Measurements from ENCODE around the gene ITPR1.

ITPR1 gene

DNA sequence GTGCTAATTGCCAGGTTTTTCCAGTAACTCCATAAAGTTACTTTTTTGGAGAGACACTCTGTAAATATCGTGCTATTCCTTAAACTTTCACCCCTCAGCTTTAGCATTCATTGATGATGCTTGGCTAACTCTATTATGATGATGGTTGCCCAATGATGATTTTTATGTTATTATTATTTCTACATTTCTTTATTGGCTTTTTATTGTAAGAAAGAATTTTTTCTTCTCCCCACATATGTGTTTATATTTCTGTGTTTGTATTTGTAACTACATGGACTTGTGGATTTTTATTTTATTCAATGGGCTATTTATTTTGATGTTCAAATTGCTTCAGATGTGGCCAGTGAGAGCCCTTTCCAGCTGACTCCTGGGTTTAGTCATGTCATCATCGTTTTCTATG, 323.6 kb downstream of the ITPR1 start:
- H3K4me3 ChIP-seq (ENCODE audit: low read depth, low read length), result no peak overlapping the region
- H3K36me3 ChIP-seq (ENCODE audit: control insufficient read depth, insufficient read depth, low read length), result no peaks in the 10 kb centered on the region
- no peak overlapping the region for H3K9ac ChIP-seq (ENCODE audit: low read depth, low read length)
- H3K9me3 ChIP-seq (ENCODE audit: control insufficient read depth, insufficient read depth, low read length), result no peaks in the 10 kb centered on the region
- no peaks in the 10 kb centered on the region for H3K27me3 ChIP-seq (ENCODE audit: control insufficient read depth, insufficient read depth, low read length)
- H3K4me1 ChIP-seq (ENCODE audit: control insufficient read depth, insufficient read depth, low read length), result peaks cover 3% of the 10 kb centered on the region

DNA sequence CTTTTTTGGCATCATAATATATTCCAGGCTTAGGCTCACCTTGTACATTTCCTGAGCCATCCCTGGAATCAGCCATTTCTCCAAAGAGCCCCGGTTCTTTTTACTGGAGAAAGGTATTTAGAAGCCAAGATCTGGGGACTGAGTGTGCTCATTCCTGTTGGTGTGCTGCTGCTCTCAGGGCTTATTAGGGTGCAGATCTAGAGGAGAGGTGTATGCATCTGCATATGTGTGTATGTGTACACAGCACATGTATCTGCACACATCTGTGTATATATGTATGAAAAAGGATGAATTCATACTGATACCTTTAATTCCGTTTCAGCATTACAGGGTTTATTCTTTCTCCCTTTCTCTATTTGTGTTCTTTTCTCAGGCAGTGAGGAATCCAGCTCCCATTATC, 324.0 kb downstream of the ITPR1 start:
- H3K9ac ChIP-seq (ENCODE audit: low read depth, low read length), result no peak overlapping the region
- H3K4me1 ChIP-seq (ENCODE audit: control insufficient read depth, insufficient read depth, low read length), result peaks cover 3% of the 10 kb centered on the region
- no peaks in the 10 kb centered on the region for H3K27me3 ChIP-seq (ENCODE audit: control insufficient read depth, insufficient read depth, low read length)
- H3K4me3 ChIP-seq (ENCODE audit: low read depth, low read length), result no peak overlapping the region
- H3K9me3 ChIP-seq (ENCODE audit: control insufficient read depth, insufficient read depth, low read length), result no peaks in the 10 kb centered on the region
- H3K36me3 ChIP-seq (ENCODE audit: control insufficient read depth, insufficient read depth, low read length), result no peaks in the 10 kb centered on the region

DNA sequence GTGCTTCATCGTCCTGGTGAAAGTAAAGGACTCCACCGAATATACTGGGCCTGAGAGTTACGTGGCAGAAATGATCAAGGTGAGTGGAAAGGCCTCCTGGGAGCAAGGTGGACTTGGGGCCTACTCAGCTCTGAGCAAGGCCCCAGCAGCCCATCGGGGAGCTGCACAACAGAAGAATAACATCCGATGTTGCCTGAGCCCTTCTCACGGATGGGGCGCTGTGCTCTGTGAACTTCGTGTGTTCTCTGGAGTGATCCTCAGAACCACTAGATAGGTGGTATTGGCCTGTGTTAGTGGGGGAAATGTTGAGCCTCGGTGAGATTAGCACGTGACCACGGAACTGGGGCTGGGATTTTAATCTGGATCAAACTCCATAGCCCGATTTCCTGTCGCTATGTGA, 325.0 kb downstream of the ITPR1 start:
- no peak overlapping the region for H3K4me3 ChIP-seq (ENCODE audit: low read depth, low read length)
- H3K9ac ChIP-seq (ENCODE audit: low read depth, low read length), result no peak overlapping the region
- no peaks in the 10 kb centered on the region for H3K9me3 ChIP-seq (ENCODE audit: control insufficient read depth, insufficient read depth, low read length)
- H3K27me3 ChIP-seq (ENCODE audit: control insufficient read depth, insufficient read depth, low read length), result no peaks in the 10 kb centered on the region
- peaks cover 3% of the 10 kb centered on the region for H3K4me1 ChIP-seq (ENCODE audit: control insufficient read depth, insufficient read depth, low read length)
- no peaks in the 10 kb centered on the region for H3K36me3 ChIP-seq (ENCODE audit: control insufficient read depth, insufficient read depth, low read length)

DNA sequence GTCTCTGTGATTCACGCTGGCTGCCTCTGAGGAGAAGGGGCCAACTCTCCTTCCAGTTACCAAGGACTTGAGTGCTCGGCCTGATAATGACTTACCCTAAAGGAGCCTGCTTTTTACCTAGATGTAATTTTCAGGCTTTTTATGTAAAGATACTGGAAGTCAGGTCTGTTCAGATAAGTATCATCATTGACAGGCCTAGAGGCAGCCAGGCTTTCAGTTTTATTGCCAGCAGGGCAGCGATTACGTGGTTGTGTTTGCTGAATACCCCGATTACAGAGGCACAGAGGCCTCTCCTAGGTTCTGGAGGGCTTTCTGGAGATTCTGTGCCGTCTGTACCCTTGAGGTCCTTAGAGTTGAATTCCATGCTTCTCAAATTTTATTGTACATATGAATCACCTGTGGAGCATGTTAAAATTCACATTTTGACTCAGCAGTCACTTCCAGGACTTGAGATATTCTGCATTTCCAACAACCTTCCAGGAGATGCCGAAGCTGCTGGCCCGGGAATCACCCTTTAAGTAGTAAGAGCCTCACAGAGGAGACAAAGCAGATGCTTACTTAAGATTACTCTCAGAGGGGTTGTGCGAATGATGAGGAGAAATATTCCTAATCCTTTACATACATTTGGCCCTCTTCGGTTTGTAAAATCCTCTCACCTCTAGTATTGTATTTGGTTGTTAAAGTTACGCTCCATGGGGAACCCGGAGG, 326.0 kb downstream of the ITPR1 start:
- Histone ChIP-seq H3K4me3 (ENCODE audit: low read depth, low read length) (no peak overlapping the region), H3K9me3 (ENCODE audit: control insufficient read depth, insufficient read depth, low read length) (no peaks in the 10 kb centered on the region), H3K36me3 (ENCODE audit: control insufficient read depth, insufficient read depth, low read length) (no peaks in the 10 kb centered on the region), H3K4me1 (ENCODE audit: control insufficient read depth, insufficient read depth, low read length) (peaks cover 2% of the 10 kb centered on the region), H3K9ac (ENCODE audit: low read depth, low read length) (no peak overlapping the region), H3K27me3 (ENCODE audit: control insufficient read depth, insufficient read depth, low read length) (no peaks in the 10 kb centered on the region)

DNA sequence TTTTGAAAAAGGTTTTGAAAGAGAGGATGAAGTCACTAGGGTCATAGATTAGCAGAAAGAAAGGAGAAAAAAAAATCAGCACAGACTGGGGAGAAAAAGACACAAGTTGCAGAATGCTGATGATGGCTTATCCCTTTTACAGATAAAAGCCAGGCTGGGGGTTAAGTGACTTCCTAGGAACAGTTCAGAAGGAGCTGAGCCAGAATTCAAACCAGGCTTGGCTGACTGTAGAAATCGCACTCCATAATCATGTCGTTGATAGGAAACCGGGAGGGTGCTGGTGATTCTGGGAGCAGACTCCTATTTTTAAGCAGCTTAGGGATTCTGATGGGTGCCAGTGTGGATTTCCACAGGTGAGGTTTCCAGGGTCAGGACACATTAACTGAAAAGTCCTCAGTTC, 326.6 kb downstream of the ITPR1 start:
- Histone ChIP-seq H3K4me3 (ENCODE audit: low read depth, low read length) (no peak overlapping the region), H3K9ac (ENCODE audit: low read depth, low read length) (no peak overlapping the region), H3K4me1 (ENCODE audit: control insufficient read depth, insufficient read depth, low read length) (no peaks in the 10 kb centered on the region), H3K9me3 (ENCODE audit: control insufficient read depth, insufficient read depth, low read length) (no peaks in the 10 kb centered on the region), H3K27me3 (ENCODE audit: control insufficient read depth, insufficient read depth, low read length) (no peaks in the 10 kb centered on the region), H3K36me3 (ENCODE audit: control insufficient read depth, insufficient read depth, low read length) (no peaks in the 10 kb centered on the region)

DNA sequence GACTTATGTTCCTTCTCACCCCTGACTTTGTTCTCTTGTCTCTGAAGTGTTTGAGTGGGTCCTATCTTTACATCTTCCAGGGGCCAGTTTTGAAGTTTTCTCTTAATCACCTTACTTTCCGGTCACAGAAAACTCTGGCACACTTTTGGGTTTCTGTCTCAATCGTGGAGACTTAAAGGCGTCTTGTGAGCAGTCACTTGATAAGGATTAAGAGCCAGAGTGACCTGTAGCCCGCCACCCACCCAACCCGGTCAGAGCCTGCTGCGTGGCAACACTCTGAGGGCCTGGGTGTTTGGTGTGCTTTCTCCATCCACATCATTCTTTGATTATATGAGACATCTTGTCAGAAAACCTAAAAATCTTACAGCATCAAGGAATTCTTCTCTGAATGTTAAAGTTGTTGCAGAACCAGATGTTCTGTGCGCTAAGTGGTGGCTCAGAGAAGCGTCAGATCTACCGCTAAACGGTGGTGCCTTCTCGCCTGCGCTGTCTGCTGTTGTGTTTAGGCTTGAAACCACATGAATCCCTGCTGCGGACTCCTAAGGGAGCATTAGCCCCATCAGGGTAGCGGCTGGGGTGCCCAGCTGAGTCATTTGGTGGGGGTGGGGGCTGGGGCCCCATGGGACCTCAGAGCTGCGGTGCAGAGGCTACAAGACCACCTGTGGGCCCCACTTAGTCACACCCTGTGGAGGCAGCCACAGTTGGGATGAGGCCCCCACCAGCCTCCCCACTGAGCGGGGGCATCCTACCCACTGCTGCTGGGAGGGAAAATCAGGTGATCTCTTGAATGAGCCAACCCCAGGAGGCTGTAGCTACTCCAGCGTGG, 327.4 kb downstream of the ITPR1 start:
- no peak overlapping the region for H3K4me3 ChIP-seq (ENCODE audit: low read depth, low read length)
- no peaks in the 10 kb centered on the region for H3K9me3 ChIP-seq (ENCODE audit: control insufficient read depth, insufficient read depth, low read length)
- H3K9ac ChIP-seq (ENCODE audit: low read depth, low read length), result no peak overlapping the region
- H3K4me1 ChIP-seq (ENCODE audit: control insufficient read depth, insufficient read depth, low read length), result no peaks in the 10 kb centered on the region
- H3K27me3 ChIP-seq (ENCODE audit: control insufficient read depth, insufficient read depth, low read length), result no peaks in the 10 kb centered on the region
- H3K36me3 ChIP-seq (ENCODE audit: control insufficient read depth, insufficient read depth, low read length), result no peaks in the 10 kb centered on the region

DNA sequence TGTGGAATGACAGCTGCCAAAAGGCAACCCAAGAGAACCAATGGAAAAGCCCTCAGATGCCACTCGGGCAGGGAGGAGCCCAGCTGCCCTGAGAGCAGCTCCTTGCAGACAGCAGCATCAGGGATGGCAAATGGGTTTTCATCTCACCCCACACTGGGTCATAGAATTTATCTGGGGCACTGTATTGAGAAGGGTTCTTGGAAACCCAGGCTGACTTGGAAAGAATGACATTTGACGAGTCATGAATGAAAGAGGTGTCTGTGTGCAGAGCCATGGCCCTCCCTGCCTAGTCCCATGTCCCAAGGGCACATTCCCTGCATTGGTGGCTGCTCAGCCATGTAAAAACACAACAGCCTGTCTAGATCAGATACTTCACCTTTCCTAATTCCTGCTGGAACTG, 328.2 kb downstream of the ITPR1 start:
- H3K4me3 ChIP-seq (ENCODE audit: low read depth, low read length), result no peak overlapping the region
- no peaks in the 10 kb centered on the region for H3K36me3 ChIP-seq (ENCODE audit: control insufficient read depth, insufficient read depth, low read length)
- no peaks in the 10 kb centered on the region for H3K4me1 ChIP-seq (ENCODE audit: control insufficient read depth, insufficient read depth, low read length)
- H3K9me3 ChIP-seq (ENCODE audit: control insufficient read depth, insufficient read depth, low read length), result no peaks in the 10 kb centered on the region
- H3K27me3 ChIP-seq (ENCODE audit: control insufficient read depth, insufficient read depth, low read length), result no peaks in the 10 kb centered on the region
- H3K9ac ChIP-seq (ENCODE audit: low read depth, low read length), result no peak overlapping the region

DNA sequence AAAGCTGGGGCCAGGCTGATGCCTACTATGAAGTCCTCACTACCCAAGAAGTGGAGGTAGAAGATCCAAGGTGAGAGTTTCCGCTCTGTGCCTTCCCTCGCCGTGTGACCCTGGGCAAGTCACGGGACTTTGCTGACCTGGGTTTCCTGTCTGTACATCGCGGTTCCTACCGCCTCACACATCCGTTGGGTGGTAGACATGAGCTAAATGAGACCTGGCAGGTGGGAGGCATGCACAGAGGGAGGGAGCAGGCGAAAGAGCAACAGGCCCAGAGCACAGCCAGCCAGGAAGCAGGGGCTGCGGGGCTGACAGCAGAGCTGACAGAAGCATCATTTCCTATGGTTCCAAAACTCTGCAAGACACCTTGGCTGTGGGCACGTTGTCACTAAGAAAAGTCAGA, 328.8 kb downstream of the ITPR1 start:
- Histone ChIP-seq H3K9ac (ENCODE audit: low read depth, low read length) (no peak overlapping the region), H3K4me1 (ENCODE audit: control insufficient read depth, insufficient read depth, low read length) (no peaks in the 10 kb centered on the region), H3K4me3 (ENCODE audit: low read depth, low read length) (no peak overlapping the region), H3K9me3 (ENCODE audit: control insufficient read depth, insufficient read depth, low read length) (no peaks in the 10 kb centered on the region), H3K27me3 (ENCODE audit: control insufficient read depth, insufficient read depth, low read length) (no peaks in the 10 kb centered on the region), H3K36me3 (ENCODE audit: control insufficient read depth, insufficient read depth, low read length) (no peaks in the 10 kb centered on the region)

DNA sequence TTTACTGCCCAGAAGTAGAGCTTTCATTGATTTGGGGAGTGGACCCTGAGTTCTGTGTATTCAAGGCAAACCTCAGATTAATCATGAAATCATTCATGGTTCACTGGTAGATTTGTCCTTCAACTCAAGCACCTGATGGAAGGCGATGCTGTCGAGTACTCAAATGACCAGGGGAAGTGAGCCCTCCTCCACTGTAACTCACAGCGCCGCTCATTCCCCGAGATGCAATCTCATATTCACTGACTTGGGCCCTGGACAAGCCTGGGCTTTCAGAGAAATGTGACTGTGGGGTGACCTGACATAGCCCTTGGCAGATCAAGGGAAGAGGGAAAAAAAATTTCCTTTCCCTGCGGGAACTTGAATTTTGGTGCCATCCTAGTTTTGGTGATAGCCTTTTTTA, 329.4 kb downstream of the ITPR1 start:
- Histone ChIP-seq H3K4me3 (ENCODE audit: low read depth, low read length) (no peak overlapping the region), H3K27me3 (ENCODE audit: control insufficient read depth, insufficient read depth, low read length) (no peaks in the 10 kb centered on the region), H3K4me1 (ENCODE audit: control insufficient read depth, insufficient read depth, low read length) (no peaks in the 10 kb centered on the region), H3K9ac (ENCODE audit: low read depth, low read length) (no peak overlapping the region), H3K36me3 (ENCODE audit: control insufficient read depth, insufficient read depth, low read length) (no peaks in the 10 kb centered on the region), H3K9me3 (ENCODE audit: control insufficient read depth, insufficient read depth, low read length) (no peaks in the 10 kb centered on the region)

DNA sequence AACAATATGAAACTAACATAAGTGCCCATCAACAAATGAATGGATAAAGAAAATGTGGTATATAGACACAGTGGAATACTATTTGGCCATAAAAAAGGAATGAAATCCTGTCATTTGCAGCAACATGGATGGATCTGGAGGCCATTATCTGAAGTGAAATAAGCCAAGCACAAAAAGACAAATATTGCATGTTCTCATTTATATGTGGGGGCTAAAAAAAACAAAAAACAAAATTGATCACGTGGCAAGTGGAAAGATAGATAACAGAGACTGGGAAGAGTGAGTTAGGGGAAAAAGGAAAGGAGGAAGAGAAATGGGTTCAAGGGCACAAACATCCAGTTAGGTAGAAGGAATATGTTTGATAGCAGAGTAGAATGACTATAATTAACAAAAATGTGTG, 330.2 kb downstream of the ITPR1 start:
- Histone ChIP-seq H3K9ac (ENCODE audit: low read depth, low read length) (no peak overlapping the region), H3K9me3 (ENCODE audit: control insufficient read depth, insufficient read depth, low read length) (no peaks in the 10 kb centered on the region), H3K4me3 (ENCODE audit: low read depth, low read length) (no peak overlapping the region), H3K36me3 (ENCODE audit: control insufficient read depth, insufficient read depth, low read length) (no peaks in the 10 kb centered on the region), H3K4me1 (ENCODE audit: control insufficient read depth, insufficient read depth, low read length) (no peaks in the 10 kb centered on the region), H3K27me3 (ENCODE audit: control insufficient read depth, insufficient read depth, low read length) (no peaks in the 10 kb centered on the region)

DNA sequence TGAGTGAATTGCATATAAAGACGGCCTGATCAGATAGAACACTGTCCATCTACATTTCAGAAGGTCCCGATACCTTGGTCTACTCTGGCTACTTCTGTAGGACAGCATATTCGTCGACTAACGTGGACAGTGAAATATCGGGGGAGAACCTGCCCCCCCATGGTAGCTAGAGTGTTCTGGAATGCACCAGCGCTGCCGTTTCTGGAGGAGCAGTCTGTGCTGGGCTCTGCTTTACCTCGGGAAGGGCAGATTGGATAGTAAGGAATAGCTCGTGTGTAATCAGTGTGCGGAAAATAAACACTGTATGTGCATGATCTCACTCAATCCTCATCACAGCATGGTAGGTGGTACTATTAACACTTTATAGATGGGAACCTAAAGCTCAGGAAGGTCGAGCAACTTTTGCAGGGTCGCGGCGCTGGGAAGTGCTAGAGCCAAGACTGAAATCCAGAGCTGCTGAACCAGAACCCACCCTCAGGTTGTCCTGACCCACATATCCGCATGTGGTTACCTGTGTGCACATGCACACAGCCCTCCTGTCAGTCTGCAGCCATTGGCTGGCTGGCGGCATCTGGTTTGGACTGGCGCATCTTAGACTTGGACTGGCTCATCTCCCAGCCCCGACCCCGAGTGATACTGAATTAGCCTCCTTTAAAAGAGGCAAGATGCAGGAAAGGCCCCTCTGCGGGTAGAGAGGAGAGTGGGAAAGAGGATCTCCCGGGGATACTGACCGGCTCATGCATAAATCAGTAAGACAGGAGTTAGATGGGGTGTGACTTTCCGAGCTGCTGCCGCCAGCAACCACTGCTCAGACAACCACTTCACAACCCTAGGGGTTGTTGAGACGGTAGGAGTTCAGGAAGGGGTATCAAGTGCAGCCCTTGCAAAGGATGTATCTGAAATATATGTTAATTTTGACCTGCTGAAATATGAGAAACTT, 331.1 kb downstream of the ITPR1 start:
- Histone ChIP-seq H3K36me3 (ENCODE audit: control insufficient read depth, insufficient read depth, low read length) (no peaks in the 10 kb centered on the region), H3K4me3 (ENCODE audit: low read depth, low read length) (no peak overlapping the region), H3K9ac (ENCODE audit: low read depth, low read length) (no peak overlapping the region), H3K27me3 (ENCODE audit: control insufficient read depth, insufficient read depth, low read length) (no peaks in the 10 kb centered on the region), H3K4me1 (ENCODE audit: control insufficient read depth, insufficient read depth, low read length) (no peaks in the 10 kb centered on the region), H3K9me3 (ENCODE audit: control insufficient read depth, insufficient read depth, low read length) (no peaks in the 10 kb centered on the region)

Data from iPS-15b (cell line).